ENCODE data around the gene MIDN. TPM values are rescaled to one million over a fixed set of nuclear protein-coding genes. Genes with fewer than 3 reads are reported as not detected.
A peak's percentile ranks its signal among the peaks of the same experiment; 100 is the strongest.

MIDN gene
- total and polyA plus RNA-seq, 2 donors (not counting 3 experiments of a cell fraction or from before 2014, with no cell fraction given), result 20.0 to 85.9 TPM

GRCh38 chr19:1239796-1240737, 8.3 kb upstream of the MIDN start:
- Histone ChIP-seq H3K4me2 (ENCODE audit: insufficient read depth, low read length) (peak overlapping the region; percentile 53), H3K9ac (replicated peaks; ENCODE audit: extremely low read depth, insufficient read depth, low read length) (peak overlapping the region; percentile 12), H3K79me2 (ENCODE audit: control insufficient read depth, insufficient read depth, low read length) (peaks cover 15% of the 10 kb centered on the region), H3K4me1 (ENCODE audit: control insufficient read depth, extremely low read depth, insufficient read depth, low read length) (peaks cover 12% of the 10 kb centered on the region), H3K9me3 (replicated peaks; ENCODE audit: control insufficient read depth, insufficient read depth, low read length) (no peaks in the 10 kb centered on the region), H2AFZ (ENCODE audit: low read depth, low read length) (peak overlapping the region; percentile 72), H3K27ac (ENCODE audit: insufficient read depth, low read depth, low read length) (peak overlapping the region; percentile 39), H4K20me1 (replicated peaks; ENCODE audit: control insufficient read depth, extremely low read depth, insufficient read depth, low read length) (no peaks in the 10 kb centered on the region), H3K27me3 (ENCODE audit: control insufficient read depth in 2 of 2, insufficient read depth in 2 of 2, low read length in 2 of 2) (no peaks in the 10 kb centered on the region), H3K9me1 (replicated peaks; ENCODE audit: control insufficient read depth, extremely low read depth, insufficient read depth, low read length) (no peaks in the 10 kb centered on the region), H3K36me3 (ENCODE audit: control insufficient read depth in 2 of 2, extremely low read depth in 1 of 2, insufficient read depth in 2 of 2, low read length in 2 of 2) (peaks cover 0 to 5% of the 10 kb centered on the region in 2 experiments), H3K4me3 (replicated peaks in 1 of 3; ENCODE audit: insufficient read depth in 1 of 3, low read depth in 1 of 3, low read length in 3 of 3) (peak overlapping the region in 1 of 3 experiments; percentile 15)
- ChIA-PET POLR2A (interaction anchor here (1.7 kb wide), 1 partner anchor 29 kb away, joined by 12 read pairs; the partner anchor contains the start of gene CIRBP), CTCF (interaction anchor here (0.6 to 7.3 kb wide), 4 partner anchors 26 to 126 kb away, joined by 4 to 1001 read pairs (median 8); partner anchors contain the start of gene CIRBP)
- DNase-seq (ENCODE audit: low read depth, low spot score) (peak; percentile 86), FAIRE-seq (peak; percentile 71)
- no peak for TF ChIP-seq JUN (IDR thresholded peaks at IDR 0.05; ENCODE audit: borderline replicate concordance, insufficient read depth, insufficient read length, low read depth)
- TF ChIP-seq POLR2AphosphoS5 (IDR thresholded peaks at IDR 0.05; ENCODE audit: insufficient read depth, low read depth, low read length), result peak; percentile 84
- no peak for TF ChIP-seq GATA2 (IDR thresholded peaks at IDR 0.05; ENCODE audit: insufficient read depth, insufficient read length, low read depth, low read length)
- TF ChIP-seq POLR2A (IDR thresholded peaks at IDR 0.05; ENCODE audit: low read depth, low read length), result no peak
- TF ChIP-seq, protein P1, sequence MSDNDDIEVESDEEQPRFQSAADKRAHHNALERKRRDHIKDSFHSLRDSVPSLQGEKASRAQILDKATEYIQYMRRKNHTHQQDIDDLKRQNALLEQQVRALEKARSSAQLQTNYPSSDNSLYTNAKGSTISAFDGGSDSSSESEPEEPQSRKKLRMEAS (IDR thresholded peaks at IDR 0.05; ENCODE audit: insufficient read depth, insufficient read length), result no peak
- TF ChIP-seq FOS (IDR thresholded peaks at IDR 0.05; ENCODE audit: borderline replicate concordance, insufficient read depth, low read length), result peak; percentile 30
- TF ChIP-seq MYC (IDR thresholded peaks at IDR 0.05; ENCODE audit: low read depth, low read length), result no peak
- TF ChIP-seq, protein P2, sequence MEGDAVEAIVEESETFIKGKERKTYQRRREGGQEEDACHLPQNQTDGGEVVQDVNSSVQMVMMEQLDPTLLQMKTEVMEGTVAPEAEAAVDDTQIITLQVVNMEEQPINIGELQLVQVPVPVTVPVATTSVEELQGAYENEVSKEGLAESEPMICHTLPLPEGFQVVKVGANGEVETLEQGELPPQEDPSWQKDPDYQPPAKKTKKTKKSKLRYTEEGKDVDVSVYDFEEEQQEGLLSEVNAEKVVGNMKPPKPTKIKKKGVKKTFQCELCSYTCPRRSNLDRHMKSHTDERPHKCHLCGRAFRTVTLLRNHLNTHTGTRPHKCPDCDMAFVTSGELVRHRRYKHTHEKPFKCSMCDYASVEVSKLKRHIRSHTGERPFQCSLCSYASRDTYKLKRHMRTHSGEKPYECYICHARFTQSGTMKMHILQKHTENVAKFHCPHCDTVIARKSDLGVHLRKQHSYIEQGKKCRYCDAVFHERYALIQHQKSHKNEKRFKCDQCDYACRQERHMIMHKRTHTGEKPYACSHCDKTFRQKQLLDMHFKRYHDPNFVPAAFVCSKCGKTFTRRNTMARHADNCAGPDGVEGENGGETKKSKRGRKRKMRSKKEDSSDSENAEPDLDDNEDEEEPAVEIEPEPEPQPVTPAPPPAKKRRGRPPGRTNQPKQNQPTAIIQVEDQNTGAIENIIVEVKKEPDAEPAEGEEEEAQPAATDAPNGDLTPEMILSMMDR (IDR thresholded peaks at IDR 0.05; ENCODE audit: extremely low read depth in 1 of 2, insufficient read depth in 1 of 2, low read depth in 1 of 2, low read length in 2 of 2), result peak; percentile 83 to 93
- intact Hi-C loops (cut with micrococcal nuclease), result loop anchor here (1.0 to 10.0 kb wide), 6 partner anchors 19 to 445 kb away; partner anchors contain the start of genes GPX4 and PTBP1
- dilution Hi-C loops (cut with MboI; ENCODE audit: extremely low pct_ligation_motif_present, low sequenced_read_pairs), result no loop called here
- BruUV-seq (replicated peaks), result no TSS peak

Measured in endothelial cell of umbilical vein (primary cell).